Measurements from ENCODE around the gene PRKG2.
A peak's percentile ranks its signal among the peaks of the same experiment; 100 is the strongest.

PRKG2 gene

GRCh38 chr4:81085291-81085690 lies 129.7 kb downstream of the PRKG2 start:
- no peak for DNase-seq

DNA sequence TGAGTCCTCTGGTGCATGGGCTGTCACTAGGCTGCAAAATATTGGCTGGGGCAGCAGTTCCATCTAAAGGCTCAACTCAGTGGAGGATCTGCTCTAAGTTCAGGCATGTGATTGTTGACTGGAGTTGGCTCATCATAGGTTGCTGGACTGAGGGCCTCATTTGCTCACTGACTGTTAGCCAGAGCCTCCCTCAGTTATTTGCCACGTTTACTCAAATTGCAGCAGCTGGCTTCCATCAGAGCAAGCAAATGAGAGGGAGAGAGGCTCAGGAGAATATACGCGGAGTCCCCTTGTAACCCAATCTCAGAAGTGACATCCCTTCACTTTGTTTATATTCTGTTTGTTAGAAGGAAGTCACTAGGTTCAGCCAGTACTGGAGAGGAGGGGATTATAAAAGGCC lies 130.4 kb downstream of the PRKG2 start:
- no peak for DNase-seq

GRCh38 chr4:81084029-81084428 lies 131.0 kb downstream of the PRKG2 start:
- peak; percentile 15 for DNase-seq

DNA sequence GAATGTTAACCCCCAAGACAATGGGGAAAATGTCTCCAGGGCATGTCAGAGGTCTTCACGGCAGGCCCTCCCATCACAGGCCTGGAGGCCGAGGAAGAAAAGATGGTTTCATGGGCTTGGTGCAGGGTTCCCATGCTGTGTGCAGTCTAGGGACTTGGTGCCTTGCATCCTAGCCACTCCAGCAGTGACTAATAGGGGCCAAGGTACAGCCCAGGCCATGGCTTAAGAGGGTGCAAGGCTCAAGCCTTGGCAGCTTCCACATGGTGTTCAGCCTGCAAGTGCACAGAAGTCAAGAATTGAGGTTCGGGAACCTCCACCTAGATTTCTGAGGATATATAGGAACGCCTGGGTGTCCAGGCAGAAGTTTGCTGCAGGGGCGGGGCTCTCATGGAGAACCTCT lies 133.9 kb downstream of the PRKG2 start:
- DNase-seq = no peak

DNA sequence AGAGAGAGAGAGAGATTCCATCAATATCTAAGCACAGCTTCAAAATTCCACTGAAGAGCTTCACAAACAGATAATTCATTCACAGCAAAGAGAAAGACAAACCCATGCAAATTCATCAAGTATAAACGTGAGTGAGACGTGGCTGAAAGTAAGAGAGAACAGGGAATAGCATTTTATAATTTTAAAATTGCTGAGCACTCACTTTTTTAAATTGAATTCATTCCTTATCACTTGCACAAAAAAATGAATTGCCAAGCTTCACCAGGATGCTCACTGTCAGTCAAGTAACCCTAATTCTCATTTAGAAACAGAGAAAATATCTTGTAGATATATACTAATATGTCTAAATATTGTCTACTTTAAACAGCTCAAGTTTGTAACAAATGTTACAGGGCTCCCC lies 144.0 kb downstream of the PRKG2 start:
- no peak for DNase-seq

GRCh38 chr4:81069706-81070331 lies 145.2 kb downstream of the PRKG2 start:
- DNase-seq = peak; percentile 93

DNA sequence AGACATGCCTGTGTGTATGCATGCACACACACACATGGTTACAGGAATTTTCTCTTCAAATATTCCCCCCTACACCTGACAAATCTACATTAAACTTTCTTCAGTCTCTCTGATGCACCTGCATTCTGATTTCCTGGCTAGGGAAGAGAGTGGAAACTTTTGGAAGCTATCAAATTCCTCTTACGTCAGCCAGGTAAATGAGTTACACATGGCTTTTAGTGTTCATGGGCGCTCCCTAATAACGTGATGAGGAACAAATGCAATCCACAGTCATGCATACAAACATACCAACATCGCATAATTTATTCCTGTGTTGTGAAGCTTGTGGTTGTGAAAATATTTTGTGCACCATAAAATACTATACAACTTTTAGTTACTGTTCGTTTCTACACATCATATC lies 149.6 kb downstream of the PRKG2 start:
- DNase-seq = no peak

DNA sequence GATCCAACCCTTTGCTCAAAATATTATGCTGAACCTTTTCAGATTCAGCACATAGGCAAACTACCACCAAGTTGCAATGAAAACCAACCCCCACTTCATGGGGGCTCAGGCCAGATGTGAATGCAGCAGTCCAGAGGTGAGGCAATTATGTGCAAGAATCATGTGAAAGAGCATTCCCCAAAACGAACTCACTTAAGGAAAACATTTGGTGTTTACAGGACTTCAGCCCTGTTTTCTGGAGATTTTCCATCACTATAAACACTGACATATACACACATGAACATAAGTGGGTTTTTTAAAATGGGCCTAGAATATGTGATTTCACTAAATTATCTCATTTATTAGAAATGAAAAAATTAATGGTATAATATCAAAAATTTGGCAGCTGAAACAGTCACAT lies 153.0 kb downstream of the PRKG2 start:
- DNase-seq = no peak

- DNase-seq = no peak
These were observed 153.7 kb downstream of the PRKG2 start for GRCh38 chr4:81061344-81061730.

GRCh38 chr4:81060587-81061343 lies 154.3 kb downstream of the PRKG2 start:
- DNase-seq = no peak

- DNase-seq = no peak
These were observed 156.4 kb downstream of the PRKG2 start for GRCh38 chr4:81058621-81059020.

DNA sequence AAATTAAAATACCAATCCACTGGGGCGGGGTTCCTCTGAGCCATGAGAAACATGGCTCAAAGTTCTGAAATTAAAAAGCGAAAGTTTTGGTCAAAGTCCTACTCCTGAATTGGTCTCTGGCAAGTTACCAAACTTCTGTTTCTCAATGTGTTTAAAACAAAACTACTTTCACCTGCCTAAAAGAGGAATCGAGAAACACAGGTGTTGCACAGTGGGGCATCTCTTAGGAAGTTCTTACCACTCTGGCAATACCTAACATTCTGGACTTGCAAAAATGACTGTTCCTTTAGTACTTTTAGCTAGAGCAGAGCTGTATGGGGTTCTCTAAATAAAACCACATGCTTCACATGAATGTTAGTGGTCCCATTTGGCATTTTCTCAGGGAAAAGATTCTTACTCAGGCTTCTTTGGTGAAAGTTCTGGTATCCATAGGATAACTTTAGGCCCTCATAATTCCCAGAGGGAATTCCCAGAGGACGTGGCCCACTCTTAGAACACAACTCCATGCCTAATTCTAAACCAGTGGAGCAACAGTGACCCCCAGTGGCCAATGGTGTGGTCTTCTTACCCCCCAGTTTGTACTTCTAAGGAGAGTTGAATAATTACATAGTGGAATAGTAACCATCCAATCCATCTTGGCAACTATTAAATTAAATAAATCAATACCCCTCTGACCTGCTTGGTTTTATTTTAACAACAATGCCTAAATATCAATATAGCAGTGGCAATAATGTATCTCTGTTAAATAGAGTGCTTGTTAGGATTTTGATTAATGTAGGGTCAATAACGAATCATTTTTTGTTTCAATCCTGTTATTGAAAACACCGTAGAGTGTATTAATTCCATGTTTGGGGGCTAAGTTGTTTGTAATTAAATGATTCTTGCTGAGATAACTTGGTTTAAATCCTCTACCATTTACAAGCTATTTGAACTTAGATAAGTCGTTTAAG lies 162.6 kb downstream of the PRKG2 start:
- DNase-seq = peak; percentile 73

- DNase-seq = no peak
These were observed 165.1 kb downstream of the PRKG2 start for GRCh38 chr4:81049907-81050306.

GRCh38 chr4:81049330-81049729 lies 165.7 kb downstream of the PRKG2 start:
- no peak for DNase-seq

DNA sequence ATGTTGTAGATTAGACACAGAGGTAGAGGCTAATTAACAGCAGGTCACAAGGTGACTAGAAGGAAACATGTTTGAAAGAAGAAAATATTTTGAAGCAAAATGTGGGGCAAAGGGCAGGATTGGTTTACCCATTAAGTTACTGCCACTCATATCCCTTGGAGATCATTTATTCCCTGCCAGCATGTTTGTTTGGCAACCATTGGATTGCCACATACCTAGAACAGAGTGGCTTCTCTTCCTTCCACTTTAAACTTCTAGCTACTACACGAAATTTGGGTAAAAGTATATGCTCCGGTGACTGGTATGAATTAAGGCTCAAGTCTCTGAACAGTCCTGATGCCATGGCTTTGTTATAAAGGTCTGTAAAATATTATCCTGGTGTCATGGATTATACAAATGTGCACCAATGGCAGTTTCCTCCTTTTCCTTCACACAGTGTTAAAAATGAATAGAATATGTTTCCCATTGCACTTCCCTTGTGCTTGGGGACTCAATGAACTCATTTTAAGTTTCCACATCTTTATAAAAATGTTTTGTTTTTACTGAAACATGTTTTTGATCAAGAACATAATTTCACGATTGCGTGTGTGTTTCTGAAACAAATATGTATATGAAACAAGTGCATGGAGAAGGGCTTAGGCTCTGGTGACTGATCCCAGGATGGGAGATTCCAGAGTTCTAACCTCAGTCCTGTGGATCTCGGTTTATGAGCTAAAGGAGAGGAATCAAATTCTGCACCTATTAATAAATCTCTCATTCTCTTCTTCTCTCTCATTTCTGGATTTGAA lies 172.2 kb downstream of the PRKG2 start:
- no peak for DNase-seq

- DNase-seq = peak; percentile 72
These were observed 174.9 kb downstream of the PRKG2 start for GRCh38 chr4:81040012-81040659.

DNA sequence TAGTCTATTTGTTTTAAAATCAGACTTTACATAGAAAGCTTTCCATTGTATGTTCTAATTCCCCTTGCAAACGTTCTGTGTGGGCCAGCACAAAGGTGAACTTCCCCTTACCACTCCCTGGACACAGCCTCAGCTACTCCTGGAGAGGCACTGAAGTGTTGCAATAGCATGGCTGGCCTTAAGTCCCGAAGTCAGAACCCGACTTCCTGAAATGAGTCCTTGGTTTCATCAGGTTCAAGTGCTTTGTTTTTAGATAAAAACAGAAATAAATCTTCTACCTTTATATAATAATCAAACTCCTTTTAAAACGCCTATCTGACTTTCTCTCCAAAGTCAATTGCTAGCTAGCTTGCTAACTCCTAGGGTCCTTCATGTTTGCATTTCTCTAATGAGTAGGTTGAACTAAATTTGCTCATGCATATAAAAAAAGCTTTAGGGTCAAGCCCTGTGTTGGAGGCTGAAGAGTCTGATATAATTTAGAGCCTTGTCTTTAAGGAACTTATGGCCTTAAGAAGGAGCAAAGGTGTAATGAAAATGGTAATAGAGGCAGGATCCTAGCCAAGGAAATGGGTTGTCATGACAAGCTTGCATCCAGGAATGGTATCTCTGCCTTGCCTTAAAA lies 175.6 kb downstream of the PRKG2 start:
- DNase-seq = peak; percentile 18

DNA sequence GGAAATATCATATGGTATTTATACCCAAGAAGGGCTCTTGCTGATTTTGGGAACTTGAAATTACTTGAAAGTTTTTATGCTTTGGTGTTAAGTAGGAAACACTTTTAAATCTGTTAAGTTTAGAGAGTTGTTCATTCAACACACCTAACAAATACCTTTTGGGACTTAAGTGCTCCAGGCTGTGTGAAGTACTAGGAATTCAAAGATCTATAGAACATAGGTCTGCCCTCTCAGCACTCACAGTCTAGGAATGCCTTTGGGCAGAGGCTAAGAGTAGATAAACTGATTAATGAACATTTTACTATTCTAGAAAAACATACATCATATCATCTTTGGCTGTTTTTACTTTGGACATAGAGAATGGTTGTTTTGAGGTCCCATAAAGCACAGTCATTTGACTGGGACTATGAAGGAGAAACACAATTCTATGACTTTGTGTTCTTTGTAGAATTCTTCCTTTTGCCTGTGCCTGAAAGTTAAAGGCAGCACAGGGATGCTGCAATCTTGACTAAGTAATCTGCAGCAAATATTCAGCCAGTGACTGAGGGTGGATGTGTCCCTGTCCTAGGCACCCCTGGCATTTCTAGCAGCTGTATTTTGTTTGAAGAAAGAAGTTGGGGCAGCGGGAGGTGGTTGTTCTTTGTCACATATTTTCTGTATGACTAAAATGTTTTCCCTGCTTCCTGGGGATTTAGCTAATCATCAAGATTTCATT lies 176.2 kb downstream of the PRKG2 start:
- DNase-seq = no peak
